H7 (cell line): Measurements from ENCODE around the gene TLN1. TPM values are rescaled to one million over a fixed set of nuclear protein-coding genes. Genes with fewer than 3 reads are reported as not detected.

Experiments used
- DNase-seq: peaks from one replicate; pipeline ENCODE4 v3.0.0; 2012
- H3K27me3 ChIP-seq: 2 replicates; pipeline ENCODE4 v1.6.0; 2011; ENCODE audit warnings: mild to moderate bottlenecking, low read length; ENCODE audit not compliant: control insufficient read depth, insufficient read depth
- H3K36me3 ChIP-seq: replicated peaks from 2 replicates; pipeline ENCODE4 v1.5.1; 2011; ENCODE audit warnings: low read length; ENCODE audit not compliant: control insufficient read depth, insufficient read depth
- H3K4me3 ChIP-seq: 2 replicates; pipeline ENCODE4 v1.5.1; 2011; ENCODE audit warnings: low read depth, mild to moderate bottlenecking, control low read depth, low read length, moderate library complexity; ENCODE audit not compliant: insufficient read depth
- total RNA-seq: library from RNA; depleted of rRNA; stranded (reverse); fragments of >200 nt; shearing (Covaris generic); gene quantifications from 2 replicates; pipeline ENCODE4 v1.2.3, GENCODE V29; 2014; rRNA removed

Gene TLN1, protein sequence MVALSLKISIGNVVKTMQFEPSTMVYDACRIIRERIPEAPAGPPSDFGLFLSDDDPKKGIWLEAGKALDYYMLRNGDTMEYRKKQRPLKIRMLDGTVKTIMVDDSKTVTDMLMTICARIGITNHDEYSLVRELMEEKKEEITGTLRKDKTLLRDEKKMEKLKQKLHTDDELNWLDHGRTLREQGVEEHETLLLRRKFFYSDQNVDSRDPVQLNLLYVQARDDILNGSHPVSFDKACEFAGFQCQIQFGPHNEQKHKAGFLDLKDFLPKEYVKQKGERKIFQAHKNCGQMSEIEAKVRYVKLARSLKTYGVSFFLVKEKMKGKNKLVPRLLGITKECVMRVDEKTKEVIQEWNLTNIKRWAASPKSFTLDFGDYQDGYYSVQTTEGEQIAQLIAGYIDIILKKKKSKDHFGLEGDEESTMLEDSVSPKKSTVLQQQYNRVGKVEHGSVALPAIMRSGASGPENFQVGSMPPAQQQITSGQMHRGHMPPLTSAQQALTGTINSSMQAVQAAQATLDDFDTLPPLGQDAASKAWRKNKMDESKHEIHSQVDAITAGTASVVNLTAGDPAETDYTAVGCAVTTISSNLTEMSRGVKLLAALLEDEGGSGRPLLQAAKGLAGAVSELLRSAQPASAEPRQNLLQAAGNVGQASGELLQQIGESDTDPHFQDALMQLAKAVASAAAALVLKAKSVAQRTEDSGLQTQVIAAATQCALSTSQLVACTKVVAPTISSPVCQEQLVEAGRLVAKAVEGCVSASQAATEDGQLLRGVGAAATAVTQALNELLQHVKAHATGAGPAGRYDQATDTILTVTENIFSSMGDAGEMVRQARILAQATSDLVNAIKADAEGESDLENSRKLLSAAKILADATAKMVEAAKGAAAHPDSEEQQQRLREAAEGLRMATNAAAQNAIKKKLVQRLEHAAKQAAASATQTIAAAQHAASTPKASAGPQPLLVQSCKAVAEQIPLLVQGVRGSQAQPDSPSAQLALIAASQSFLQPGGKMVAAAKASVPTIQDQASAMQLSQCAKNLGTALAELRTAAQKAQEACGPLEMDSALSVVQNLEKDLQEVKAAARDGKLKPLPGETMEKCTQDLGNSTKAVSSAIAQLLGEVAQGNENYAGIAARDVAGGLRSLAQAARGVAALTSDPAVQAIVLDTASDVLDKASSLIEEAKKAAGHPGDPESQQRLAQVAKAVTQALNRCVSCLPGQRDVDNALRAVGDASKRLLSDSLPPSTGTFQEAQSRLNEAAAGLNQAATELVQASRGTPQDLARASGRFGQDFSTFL (N-terminal part only)
- 91.2 and 106 TPM in 2 replicates for total RNA-seq

GRCh38 chr9:35732185-35732799 lies at the start of gene TLN1, which contains the start of gene CREB3:
Gene TLN1, minus strand, starts transcription at chr9:35732195. Its CDS starts 6,501 bp downstream, at chr9:35725694.
Gene CREB3, plus strand, starts transcription at chr9:35732666. Its CDS starts 107 bp downstream, at chr9:35732773.
- Histone ChIP-seq H3K27me3 (no peaks in the 10 kb centered on the region), H3K4me3 (peak within 1 kb of the TSS; percentile 74), H3K36me3 (peaks cover 17% of the 10 kb centered on the region)
- DNase-seq, result peak; percentile 97

DNA sequence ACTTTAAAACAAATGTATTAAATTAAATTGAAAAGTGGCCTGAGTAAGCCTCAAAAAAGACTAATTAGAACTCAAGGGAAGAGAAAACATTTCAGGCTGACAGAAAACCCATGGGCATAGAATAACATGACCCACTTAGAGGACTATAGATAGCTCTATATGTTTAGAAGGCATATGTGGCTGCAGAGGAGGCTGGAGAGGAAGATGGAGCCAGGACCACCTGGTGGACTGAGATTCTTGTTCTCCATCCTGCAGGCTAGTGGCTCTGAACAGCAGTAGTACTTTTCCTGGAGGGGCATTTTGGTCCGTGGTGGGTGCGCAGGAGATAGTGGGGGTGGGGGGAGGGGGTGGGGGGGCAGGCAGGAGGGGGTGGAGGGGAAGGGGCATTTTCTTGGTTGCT lies 49.1 kb upstream of the TLN1 start:
- H3K36me3 ChIP-seq, result no peaks in the 10 kb centered on the region
- H3K27me3 ChIP-seq, result no peaks in the 10 kb centered on the region
- DNase-seq, result no peak
- no peak overlapping the region for H3K4me3 ChIP-seq

- Histone ChIP-seq H3K4me3 (no peak overlapping the region), H3K27me3 (no peaks in the 10 kb centered on the region), H3K36me3 (no peaks in the 10 kb centered on the region)
- DNase-seq, result no peak
Measured at GRCh38 chr9:35778496-35778895, 46.5 kb upstream of the TLN1 start.

- H3K4me3 ChIP-seq, result no peak overlapping the region
- H3K36me3 ChIP-seq, result no peaks in the 10 kb centered on the region
- no peaks in the 10 kb centered on the region for H3K27me3 ChIP-seq
- DNase-seq, result no peak
Measured at GRCh38 chr9:35776018-35776417, 44.0 kb upstream of the TLN1 start.

GRCh38 chr9:35774907-35775635 lies 43.1 kb upstream of the TLN1 start:
- H3K36me3 ChIP-seq, result no peaks in the 10 kb centered on the region
- no peaks in the 10 kb centered on the region for H3K27me3 ChIP-seq
- DNase-seq, result peak; percentile 59
- H3K4me3 ChIP-seq, result no peak overlapping the region

DNA sequence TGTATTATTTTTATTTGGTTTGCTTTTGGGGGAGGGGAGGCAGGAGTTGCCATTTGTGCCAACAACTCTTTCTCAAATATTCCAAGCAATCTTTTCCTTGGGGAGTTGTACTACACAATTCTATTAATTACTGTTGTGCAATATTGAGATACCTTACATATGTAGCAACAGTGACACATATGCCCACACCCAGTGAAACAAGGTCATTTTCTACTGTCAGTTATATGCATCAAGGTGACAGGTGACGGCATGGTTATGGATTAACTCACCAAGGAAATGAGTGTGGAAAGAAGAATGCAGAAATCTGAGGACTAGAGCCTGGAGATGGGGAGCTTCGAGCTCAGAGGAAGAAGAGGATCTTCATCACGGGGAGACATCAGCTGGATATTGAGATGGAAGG lies 39.9 kb upstream of the TLN1 start:
- Histone ChIP-seq H3K4me3 (no peak overlapping the region), H3K36me3 (no peaks in the 10 kb centered on the region), H3K27me3 (no peaks in the 10 kb centered on the region)
- no peak for DNase-seq

DNA sequence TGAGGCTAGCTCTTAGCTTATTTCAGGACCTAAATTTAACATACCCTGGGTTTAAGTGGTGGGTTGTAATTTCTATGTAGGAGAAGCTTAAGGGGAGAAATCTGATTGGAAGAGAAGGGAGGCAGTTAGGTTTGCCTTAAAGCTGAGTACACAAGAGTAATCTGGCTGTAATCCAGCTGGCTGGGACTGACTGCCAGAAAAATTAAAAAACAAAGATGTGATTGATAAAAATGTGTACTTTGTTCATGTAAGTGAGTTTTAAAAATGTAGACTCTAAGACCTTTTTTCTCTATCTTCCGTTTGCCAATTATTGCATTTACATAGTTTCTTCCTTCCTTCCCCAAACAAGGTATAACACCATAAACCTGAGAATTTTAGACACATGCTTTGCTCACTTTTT lies 39.5 kb upstream of the TLN1 start:
- Histone ChIP-seq H3K27me3 (no peaks in the 10 kb centered on the region), H3K36me3 (no peaks in the 10 kb centered on the region), H3K4me3 (no peak overlapping the region)
- DNase-seq, result no peak

- no peaks in the 10 kb centered on the region for H3K27me3 ChIP-seq
- no peak overlapping the region for H3K4me3 ChIP-seq
- no peaks in the 10 kb centered on the region for H3K36me3 ChIP-seq
- no peak for DNase-seq
Measured at GRCh38 chr9:35771075-35771433, 39.1 kb upstream of the TLN1 start.

GRCh38 chr9:35769763-35770162 lies 37.8 kb upstream of the TLN1 start:
- DNase-seq, result no peak
- Histone ChIP-seq H3K4me3 (no peak overlapping the region), H3K27me3 (no peaks in the 10 kb centered on the region), H3K36me3 (no peaks in the 10 kb centered on the region)

DNA sequence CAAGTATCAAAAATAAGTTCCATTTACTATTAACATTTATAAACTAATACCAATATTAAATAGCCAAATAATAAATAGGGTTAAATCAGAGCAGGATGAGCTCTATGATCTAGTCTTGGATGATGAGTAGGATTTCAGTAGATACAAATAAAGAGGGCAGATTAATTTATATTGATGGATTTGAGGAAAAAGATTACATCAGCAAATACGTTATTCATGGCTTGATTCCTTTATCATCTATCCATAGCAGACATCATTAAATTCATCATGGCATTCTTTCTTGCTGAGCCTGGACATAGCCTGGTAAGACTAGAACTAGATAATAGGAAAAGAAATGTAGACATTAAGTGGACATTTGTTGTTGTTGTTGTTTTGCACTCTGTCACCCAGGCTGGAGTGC lies 35.5 kb upstream of the TLN1 start:
- no peak for DNase-seq
- no peaks in the 10 kb centered on the region for H3K36me3 ChIP-seq
- H3K4me3 ChIP-seq, result no peak overlapping the region
- H3K27me3 ChIP-seq, result no peaks in the 10 kb centered on the region

DNA sequence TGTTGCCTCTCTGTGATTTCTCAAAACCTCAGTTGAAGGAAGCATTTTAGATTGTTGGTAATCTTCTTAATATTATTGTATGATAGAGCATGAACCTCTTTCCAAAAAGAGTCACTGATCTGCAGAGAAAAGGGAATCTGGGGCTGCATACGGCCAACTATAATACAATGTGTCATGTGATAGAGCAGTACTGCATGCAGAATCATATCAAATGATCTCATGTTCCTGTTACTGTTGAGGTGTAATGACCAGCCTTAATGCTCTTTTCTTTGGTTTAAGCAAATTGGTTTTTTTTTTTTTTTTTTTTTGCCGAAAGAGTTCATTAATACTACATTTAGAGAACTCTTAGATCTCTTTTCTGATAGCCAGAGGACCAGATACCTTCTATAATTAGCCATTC lies 35.0 kb upstream of the TLN1 start:
- DNase-seq, result no peak
- no peak overlapping the region for H3K4me3 ChIP-seq
- no peaks in the 10 kb centered on the region for H3K27me3 ChIP-seq
- no peaks in the 10 kb centered on the region for H3K36me3 ChIP-seq

GRCh38 chr9:35763803-35764202 lies 31.8 kb upstream of the TLN1 start:
- H3K36me3 ChIP-seq, result no peaks in the 10 kb centered on the region
- DNase-seq, result no peak
- no peaks in the 10 kb centered on the region for H3K27me3 ChIP-seq
- H3K4me3 ChIP-seq, result no peak overlapping the region

- H3K36me3 ChIP-seq, result no peaks in the 10 kb centered on the region
- DNase-seq, result no peak
- no peaks in the 10 kb centered on the region for H3K27me3 ChIP-seq
- H3K4me3 ChIP-seq, result no peak overlapping the region
Measured at GRCh38 chr9:35763181-35763580, 31.2 kb upstream of the TLN1 start.
